AG09309 (cell line): ENCODE data around the gene SMG6.

Experiments
- DNase-seq: peaks from one replicate; pipeline ENCODE4 v3.0.0-alpha.2; 2010; ENCODE audit warnings: low read depth
- H3K4me3 ChIP-seq: 2 replicates; pipeline ENCODE4 v1.5.1; 2011; ENCODE audit warnings: mild to moderate bottlenecking, low read depth, low read length, moderate library complexity; ENCODE audit not compliant: control insufficient read depth
- TF ChIP-seq, protein P1 (sequence below): IDR thresholded peaks from 2 replicates; pipeline ENCODE4 v1.5.1; 2011; ENCODE audit warnings: mild to moderate bottlenecking, low read depth, low read length, inconsistent platforms; ENCODE audit not compliant: insufficient read depth, control insufficient read depth; ENCODE audit errors: missing control alignments

SMG6 gene

DNA sequence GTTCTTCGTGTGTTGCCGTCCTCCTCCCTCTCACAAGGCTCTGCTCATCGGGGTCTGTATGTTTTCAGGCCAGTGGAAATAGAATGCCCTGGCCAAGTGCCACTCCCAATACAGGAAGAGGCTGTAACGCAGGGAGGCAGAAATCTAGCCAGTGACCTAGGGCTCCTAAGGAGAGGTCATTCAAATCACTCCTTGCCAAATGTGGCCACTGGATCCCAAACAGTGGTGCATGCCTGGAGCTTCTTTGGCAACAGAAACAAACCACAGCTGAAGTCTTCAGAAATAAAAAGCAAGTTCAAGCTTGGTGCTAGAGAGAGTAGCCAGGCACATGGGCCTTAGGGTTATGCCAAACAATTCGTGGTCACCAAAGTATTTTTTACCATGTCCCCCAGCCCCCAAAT, 66.1 kb downstream of the SMG6 start:
- DNase-seq, result no peak

DNA sequence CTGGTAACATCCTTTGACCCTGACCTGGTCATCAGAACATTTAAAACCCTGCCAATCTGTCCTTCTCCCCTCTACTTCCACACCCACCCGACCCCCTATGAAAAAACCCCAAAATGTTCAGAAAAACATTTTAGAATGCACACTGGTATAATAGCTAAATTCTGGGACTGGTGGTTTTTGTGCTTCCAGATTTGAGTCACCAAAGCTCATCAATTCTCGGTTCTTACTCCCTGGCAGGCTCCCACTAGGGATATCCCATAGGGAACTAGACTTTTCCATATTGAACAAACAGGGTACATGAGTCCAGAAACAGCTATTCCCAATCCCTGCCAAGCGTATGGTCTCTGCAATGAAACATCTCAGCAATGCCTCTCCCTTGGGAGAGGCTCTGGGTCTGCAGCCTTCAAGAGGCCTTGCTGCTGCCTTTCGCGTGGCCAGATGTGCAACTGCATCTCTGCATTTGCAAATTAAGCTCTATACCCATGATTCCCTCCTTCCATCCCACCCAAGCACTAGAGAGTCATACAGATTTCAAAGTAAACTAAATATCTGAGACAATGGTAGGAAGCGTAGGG, 67.7 kb downstream of the SMG6 start:
- no peak for DNase-seq
- H3K4me3 ChIP-seq, result no peak overlapping the region
- TF ChIP-seq, protein P1, sequence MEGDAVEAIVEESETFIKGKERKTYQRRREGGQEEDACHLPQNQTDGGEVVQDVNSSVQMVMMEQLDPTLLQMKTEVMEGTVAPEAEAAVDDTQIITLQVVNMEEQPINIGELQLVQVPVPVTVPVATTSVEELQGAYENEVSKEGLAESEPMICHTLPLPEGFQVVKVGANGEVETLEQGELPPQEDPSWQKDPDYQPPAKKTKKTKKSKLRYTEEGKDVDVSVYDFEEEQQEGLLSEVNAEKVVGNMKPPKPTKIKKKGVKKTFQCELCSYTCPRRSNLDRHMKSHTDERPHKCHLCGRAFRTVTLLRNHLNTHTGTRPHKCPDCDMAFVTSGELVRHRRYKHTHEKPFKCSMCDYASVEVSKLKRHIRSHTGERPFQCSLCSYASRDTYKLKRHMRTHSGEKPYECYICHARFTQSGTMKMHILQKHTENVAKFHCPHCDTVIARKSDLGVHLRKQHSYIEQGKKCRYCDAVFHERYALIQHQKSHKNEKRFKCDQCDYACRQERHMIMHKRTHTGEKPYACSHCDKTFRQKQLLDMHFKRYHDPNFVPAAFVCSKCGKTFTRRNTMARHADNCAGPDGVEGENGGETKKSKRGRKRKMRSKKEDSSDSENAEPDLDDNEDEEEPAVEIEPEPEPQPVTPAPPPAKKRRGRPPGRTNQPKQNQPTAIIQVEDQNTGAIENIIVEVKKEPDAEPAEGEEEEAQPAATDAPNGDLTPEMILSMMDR, result no peak

More for the DNA sequence above, 66.1 kb downstream of the SMG6 start:
- H3K4me3 ChIP-seq, result no peak overlapping the region
- TF ChIP-seq, protein P1, result no peak

DNA sequence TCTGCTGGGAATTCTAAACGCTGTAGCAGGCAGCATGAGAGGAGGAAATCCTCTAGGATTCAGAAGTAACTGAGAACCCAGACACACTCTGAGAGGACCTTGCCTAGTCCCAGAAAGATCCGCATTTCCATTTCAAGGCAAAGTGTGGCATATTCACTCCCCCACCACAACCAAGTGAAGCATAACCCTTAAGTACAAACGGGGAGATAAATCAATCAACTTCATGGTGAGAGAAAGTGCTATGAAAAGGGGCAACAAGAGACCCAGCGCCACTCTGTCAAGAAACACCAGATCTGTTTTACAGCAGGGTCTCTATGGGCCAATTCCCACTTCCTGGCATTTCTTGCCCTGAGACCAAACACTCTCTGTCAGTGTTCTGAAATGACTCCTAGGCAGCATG, 68.3 kb downstream of the SMG6 start:
- TF ChIP-seq, protein P1, result no peak
- no peak overlapping the region for H3K4me3 ChIP-seq
- no peak for DNase-seq

DNA sequence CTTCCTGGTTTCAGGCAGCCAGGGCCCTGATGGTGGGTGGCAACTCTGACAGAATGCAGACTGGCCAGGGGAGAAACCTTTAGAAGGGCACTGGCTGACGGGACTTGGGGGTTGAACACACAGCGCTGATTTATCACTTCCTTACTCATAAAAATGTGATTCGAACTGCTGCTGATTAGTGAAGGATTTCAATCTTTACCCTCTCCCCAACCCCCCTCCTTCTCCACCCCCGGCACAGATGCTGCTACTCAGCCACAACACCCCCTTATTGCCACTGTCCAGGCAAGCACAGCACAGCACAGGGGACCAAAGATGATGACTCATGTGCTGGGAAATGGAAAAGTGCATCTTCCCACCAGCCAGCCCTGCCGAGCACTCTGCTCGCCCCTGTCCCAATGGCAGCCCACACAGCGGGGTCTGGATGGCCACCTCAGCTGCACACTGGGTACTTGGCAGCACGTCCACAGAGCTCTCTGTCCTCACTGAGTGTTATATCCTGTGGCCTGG, 70.1 kb downstream of the SMG6 start:
- DNase-seq, result no peak
- no peak overlapping the region for H3K4me3 ChIP-seq
- TF ChIP-seq, protein P1, result no peak

DNA sequence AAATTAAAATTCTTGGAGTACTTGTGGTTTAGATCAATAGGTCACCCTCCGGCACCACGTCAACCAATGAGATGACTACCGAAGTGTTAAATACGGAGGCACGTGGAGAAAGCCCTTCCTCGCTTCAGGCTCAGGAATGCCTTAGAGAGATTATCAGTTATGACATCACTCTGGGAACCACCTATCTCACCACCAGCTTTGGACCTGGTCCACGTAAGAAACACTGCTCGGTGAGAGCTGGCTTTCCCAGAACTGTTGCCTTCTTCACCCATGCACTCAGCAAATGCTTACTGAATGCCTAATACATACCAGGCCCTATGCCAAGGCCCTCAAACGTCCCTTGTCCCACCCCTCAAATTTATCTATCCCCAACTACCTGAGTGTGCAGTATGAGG, 71.3 kb downstream of the SMG6 start:
- TF ChIP-seq, protein P1, result no peak
- no peak overlapping the region for H3K4me3 ChIP-seq
- DNase-seq, result peak; percentile 81

DNA sequence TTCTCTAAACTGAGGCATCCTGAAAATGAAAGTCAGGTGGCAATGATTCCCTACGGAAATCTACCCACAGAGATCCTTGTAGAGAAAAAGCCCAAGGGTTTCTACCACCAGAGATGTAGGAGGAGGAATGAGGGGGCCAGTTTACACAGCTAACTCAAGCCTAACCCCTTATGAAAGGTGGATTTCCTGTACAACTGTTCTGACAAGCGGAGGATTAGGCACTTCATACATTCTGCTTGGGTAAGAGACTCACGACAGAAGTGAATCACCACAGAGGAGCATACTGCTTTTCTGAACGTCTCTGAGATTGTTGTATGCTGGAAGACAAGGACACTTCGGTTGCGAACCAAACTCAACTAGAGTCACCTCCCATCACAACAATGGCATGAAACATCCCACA, 72.7 kb downstream of the SMG6 start:
- no peak for DNase-seq
- TF ChIP-seq, protein P1, result no peak
- H3K4me3 ChIP-seq, result no peak overlapping the region
